CD4-positive, CD25-positive, alpha-beta regulatory T cell (primary cell): ENCODE measurements around the gene KIF6. TPM values are rescaled to one million over a fixed set of nuclear protein-coding genes. Genes with fewer than 3 reads are reported as not detected.

Experiments used
- ATAC-seq, 2 donors: fragments of 150-1000 bp; cut with Tn5 transposase; one replicate each; pipeline ENCODE4 v1.10.0; 2021; ENCODE audit warnings: low read depth in 2 of 2, moderate number of reproducible peaks in 2 of 2, moderate library complexity in 1 of 2
- DNase-seq, 3 donors: peaks; one replicate each; pipeline versions ENCODE4 v3.0.0 to v3.0.0-alpha.2; 2012 to 2022; ENCODE audit warnings: mixed read lengths in 1 of 3
- H3K27ac ChIP-seq: one replicate; pipeline ENCODE4 v1.7.0; 2013; ENCODE audit warnings: mild to moderate bottlenecking, low read length; ENCODE audit not compliant: insufficient read depth, poor library complexity, severe bottlenecking
- H3K27me3 ChIP-seq: one replicate; pipeline ENCODE4 v1.7.0; 2013; ENCODE audit warnings: low read length; ENCODE audit not compliant: control insufficient read depth, insufficient read depth
- H3K36me3 ChIP-seq: one replicate; pipeline ENCODE4 v1.7.0; 2013; ENCODE audit warnings: mild to moderate bottlenecking, low read length, moderate library complexity; ENCODE audit not compliant: control insufficient read depth, insufficient read depth
- H3K4me1 ChIP-seq: 2 replicates; pipeline ENCODE4 v1.7.0; 2013; ENCODE audit warnings: mild to moderate bottlenecking, low read length; ENCODE audit not compliant: insufficient read depth, control insufficient read depth, poor library complexity, severe bottlenecking
- H3K4me3 ChIP-seq: one replicate; pipeline ENCODE4 v1.7.0; 2013; ENCODE audit warnings: low read depth, mild to moderate bottlenecking, low read length, moderate library complexity
- H3K9me3 ChIP-seq, 2 experiments: 1 replicate in 1 of 2; 2 replicates in 1 of 2; pipeline ENCODE4 v1.7.0; 2013; ENCODE audit warnings: low read length in 2 of 2, mild to moderate bottlenecking in 1 of 2, moderate library complexity in 1 of 2; ENCODE audit not compliant: control insufficient read depth in 2 of 2
- H3K27ac Mint-ChIP-seq, 3 donors: one replicate each; pipeline ENCODE4 v1.8.0; 2020 to 2022; ENCODE audit warnings: mild to moderate bottlenecking in 3 of 3, mixed read lengths in 3 of 3, moderate library complexity in 2 of 3
- H3K27me3 Mint-ChIP-seq: one replicate; pipeline ENCODE4 v1.8.0; 2022; ENCODE audit warnings: mild to moderate bottlenecking, mixed read lengths
- H3K36me3 Mint-ChIP-seq: one replicate; pipeline ENCODE4 v1.8.0; 2020; ENCODE audit warnings: mixed read lengths
- H3K4me1 Mint-ChIP-seq, 4 donors: one replicate each; pipeline ENCODE4 v1.8.0; 2020 to 2022; ENCODE audit warnings: mixed read lengths in 4 of 4, mild to moderate bottlenecking in 1 of 4
- H3K4me3 Mint-ChIP-seq, 4 donors: one replicate each; pipeline ENCODE4 v1.8.0; 2020 to 2022; ENCODE audit warnings: mild to moderate bottlenecking in 4 of 4, mixed read lengths in 4 of 4, moderate library complexity in 3 of 4
- H3K9me3 Mint-ChIP-seq, 7 donors: one replicate each; pipeline ENCODE4 v1.8.0; 2020 to 2022; ENCODE audit warnings: mixed read lengths in 7 of 7, mild to moderate bottlenecking in 3 of 7, moderate library complexity in 2 of 7
- polyA plus RNA-seq, 4 donors: library from polyadenylated mRNA; unstranded; fragments of 300-500 nt; fragmentation: Illumina TruSeq; gene quantifications; one replicate each; pipeline ENCODE4 v1.2.3, GENCODE V29; 2021
- total RNA-seq: library from RNA; stranded (reverse); gene quantifications from one replicate; pipeline ENCODE4 v1.2.3, GENCODE V29; 2022

Gene KIF6
- total and polyA plus RNA-seq, 5 donors from 2014 or later = not detected

DNA sequence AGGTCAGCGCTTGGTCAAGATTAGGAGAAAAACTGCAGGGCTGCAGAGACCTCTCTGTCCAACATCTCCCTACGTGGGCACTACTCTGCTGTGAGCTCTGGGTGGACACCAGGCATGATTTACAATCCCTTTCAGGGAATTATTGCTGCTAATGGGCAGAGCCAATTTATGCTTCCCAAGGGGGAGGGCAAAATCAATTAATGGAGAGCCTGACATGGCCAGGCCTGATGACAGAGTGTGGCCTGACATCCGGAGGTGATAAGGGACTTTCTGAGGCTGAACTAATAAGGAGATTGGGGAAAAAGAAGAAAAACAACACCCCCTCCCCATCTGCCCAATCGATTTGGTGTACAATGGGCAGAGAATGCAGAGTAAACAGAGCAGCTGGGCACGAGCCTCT lies 397.7 kb downstream of the KIF6 start:
- Mint-ChIP-seq H3K9me3 (peaks cover 0 to 2% (median 0%) of the 10 kb centered on the region in 7 donors), H3K36me3 (no peaks in the 10 kb centered on the region), H3K27me3 (peaks cover 22% of the 10 kb centered on the region), H3K27ac (no peak overlapping the region), H3K4me3 (no peak overlapping the region), H3K4me1 (no peaks in the 10 kb centered on the region)
- no peaks in the 10 kb centered on the region for H3K4me1 ChIP-seq
- DNase-seq = no peak
- H3K27ac ChIP-seq = no peak overlapping the region
- no peak for ATAC-seq
- H3K27me3 ChIP-seq = no peaks in the 10 kb centered on the region
- no peak overlapping the region for H3K4me3 ChIP-seq
- H3K9me3 ChIP-seq = no peaks in the 10 kb centered on the region
- no peaks in the 10 kb centered on the region for H3K36me3 ChIP-seq

DNA sequence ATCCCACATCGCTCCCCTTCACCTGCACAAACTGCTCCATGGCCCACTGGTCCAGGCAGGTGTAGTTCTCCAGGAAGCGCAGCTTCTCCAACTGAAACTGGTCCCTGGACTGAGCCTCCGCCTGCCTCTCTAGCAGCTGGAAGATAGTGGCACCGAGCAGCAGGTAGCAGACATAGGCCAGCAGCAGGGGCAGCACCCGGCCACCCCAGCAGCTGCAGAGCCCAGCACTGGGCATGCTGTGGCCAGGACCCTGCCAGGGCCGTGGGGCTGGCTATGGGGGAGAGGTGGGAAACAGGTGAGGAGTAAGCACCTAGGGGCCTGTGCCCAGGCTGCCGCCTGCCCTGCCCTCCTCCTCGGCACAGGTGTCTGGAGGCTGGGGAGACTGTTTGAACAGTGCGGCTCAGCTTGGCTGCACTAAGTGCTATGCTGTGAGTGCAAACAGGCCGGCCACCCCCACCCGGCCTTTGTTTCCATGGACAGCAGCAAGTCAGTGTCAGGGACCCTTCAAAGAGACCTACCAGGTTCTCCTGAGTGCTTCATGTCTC lies 402.8 kb downstream of the KIF6 start, which contains the start of gene KCNK16:
TSS of gene KCNK16 (minus strand) at position 397 of the 545 bp plus-strand sequence. CDS start at position 235, 162 bp downstream.
- no peaks in the 10 kb centered on the region for H3K4me1 ChIP-seq
- Mint-ChIP-seq H3K36me3 (no peaks in the 10 kb centered on the region), H3K9me3 (peaks cover 0 to 2% (median 0%) of the 10 kb centered on the region in 7 donors), H3K4me3 (no peak within 1 kb of the TSS), H3K27ac (peak within 1 kb of the TSS in 1 of 3 donors; percentile 79), H3K27me3 (no peaks in the 10 kb centered on the region), H3K4me1 (no peaks in the 10 kb centered on the region)
- no peak for DNase-seq
- no peak within 1 kb of the TSS for H3K4me3 ChIP-seq
- no peak for ATAC-seq
- no peak within 1 kb of the TSS for H3K27ac ChIP-seq
- no peaks in the 10 kb centered on the region for H3K36me3 ChIP-seq
- H3K9me3 ChIP-seq = no peaks in the 10 kb centered on the region
- H3K27me3 ChIP-seq = no peaks in the 10 kb centered on the region

DNA sequence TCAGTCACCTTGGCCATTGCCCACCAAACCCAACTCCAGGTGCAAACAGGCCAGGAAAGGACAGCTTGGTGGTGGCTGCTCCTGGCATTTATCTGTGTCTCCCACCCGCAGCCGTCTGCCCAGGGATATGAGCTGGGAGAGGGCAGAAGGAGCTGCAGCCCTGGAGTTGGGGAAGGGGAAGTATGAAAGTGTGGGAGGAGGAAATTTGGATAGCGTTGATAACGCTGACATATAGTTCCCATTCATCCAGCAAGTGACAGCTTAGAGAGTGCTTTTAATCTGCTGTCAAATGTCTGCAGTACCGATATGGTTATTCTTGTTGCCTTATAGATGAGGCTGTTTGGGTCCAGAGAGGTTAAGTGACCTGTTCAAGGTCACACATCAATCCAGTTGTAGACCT lies 403.4 kb downstream of the KIF6 start:
- Histone ChIP-seq H3K4me3 (no peak overlapping the region), H3K36me3 (no peaks in the 10 kb centered on the region), H3K27me3 (peaks cover 2% of the 10 kb centered on the region), H3K9me3 (no peaks in the 10 kb centered on the region), H3K27ac (no peak overlapping the region), H3K4me1 (no peaks in the 10 kb centered on the region)
- ATAC-seq = no peak
- Mint-ChIP-seq H3K9me3 (peaks cover 0 to under 1% (median 0%) of the 10 kb centered on the region in 7 donors), H3K4me3 (no peak overlapping the region), H3K27ac (no peak overlapping the region), H3K27me3 (no peaks in the 10 kb centered on the region), H3K36me3 (no peaks in the 10 kb centered on the region), H3K4me1 (no peaks in the 10 kb centered on the region)
- no peak for DNase-seq

DNA sequence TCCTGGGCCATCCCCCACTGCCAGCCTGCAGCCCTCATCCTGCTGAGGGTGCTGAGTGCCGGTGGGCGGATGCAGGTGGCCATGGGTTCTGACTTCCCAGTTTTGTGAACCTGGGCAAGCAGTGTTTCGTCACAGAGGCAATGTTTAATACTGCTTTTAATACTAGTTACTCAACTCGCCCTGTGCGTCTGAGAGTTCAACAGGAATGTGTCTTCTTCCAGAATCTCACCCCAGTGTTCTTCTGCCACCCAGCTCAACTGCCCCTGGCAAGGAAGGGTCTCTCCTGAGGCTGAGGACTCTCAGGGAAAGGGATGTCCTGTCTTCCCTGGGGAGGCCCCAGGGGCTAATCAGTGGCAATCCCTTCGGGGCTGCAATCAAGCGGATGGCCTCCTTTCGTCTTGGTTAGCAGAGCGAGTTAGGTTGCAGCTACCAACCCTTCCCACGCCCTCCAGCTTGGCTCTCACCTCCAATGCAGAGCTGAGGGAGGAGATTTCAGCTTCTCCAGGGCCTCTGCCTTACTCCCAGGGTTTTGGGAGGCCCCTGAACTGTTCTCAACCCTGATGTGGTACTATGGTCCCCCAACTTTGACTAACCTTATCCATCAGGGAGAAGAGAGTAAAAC lies 404.7 kb downstream of the KIF6 start:
- H3K27ac Mint-ChIP-seq = no peak overlapping the region

DNA sequence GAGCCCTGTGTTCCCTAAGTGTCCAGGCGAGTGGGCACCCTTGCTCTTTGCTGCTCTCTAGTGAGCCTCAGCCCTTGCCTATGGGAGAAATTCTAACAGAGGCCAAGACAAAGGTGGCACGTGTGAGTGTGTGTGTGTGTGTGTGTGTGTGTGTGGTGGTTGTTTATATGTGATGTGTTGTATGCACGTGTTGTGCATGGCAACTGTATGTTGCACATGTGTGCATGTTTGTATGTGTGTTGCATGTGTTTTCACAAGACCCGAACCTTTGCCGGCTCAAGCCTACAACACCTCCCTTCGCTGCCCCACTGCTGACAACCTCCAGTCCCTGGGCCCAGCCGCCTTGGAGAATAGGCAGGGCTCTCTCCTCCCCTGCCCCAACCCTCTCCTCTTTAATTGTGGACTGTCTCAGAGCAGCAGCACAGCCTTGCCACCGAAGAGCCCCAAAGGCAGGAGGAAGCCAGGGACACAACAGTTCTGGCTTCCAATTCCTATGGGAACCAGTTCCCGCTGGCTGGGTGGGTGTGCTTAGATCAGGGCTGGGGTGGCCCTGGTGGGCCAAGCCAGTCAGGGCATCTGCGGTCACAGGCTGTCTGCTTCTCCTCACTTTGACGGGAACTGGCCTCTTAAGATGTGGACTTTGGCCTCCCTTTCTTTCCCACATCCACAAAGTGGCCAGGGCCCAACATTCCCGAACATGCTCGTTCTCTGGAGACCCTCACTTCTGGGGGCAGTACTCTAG lies 405.4 kb downstream of the KIF6 start:
- H3K4me1 Mint-ChIP-seq = no peaks in the 10 kb centered on the region
- peaks cover 6% of the 10 kb centered on the region for H3K27me3 ChIP-seq
- H3K27me3 Mint-ChIP-seq = peaks cover 7% of the 10 kb centered on the region
- no peak overlapping the region for H3K27ac ChIP-seq
- H3K36me3 ChIP-seq = no peaks in the 10 kb centered on the region
- H3K4me1 ChIP-seq = no peaks in the 10 kb centered on the region
- no peak overlapping the region for H3K4me3 Mint-ChIP-seq
- no peaks in the 10 kb centered on the region for H3K36me3 Mint-ChIP-seq
- no peak overlapping the region for H3K4me3 ChIP-seq
- DNase-seq (no peak), ATAC-seq (no peak)
- no peaks in the 10 kb centered on the region for H3K9me3 ChIP-seq
- no peaks in the 10 kb centered on the region for H3K9me3 Mint-ChIP-seq
- H3K27ac Mint-ChIP-seq = no peak overlapping the region

More for the DNA sequence above, 404.7 kb downstream of the KIF6 start:
- DNase-seq = no peak
- H3K4me1 ChIP-seq = no peaks in the 10 kb centered on the region
- peaks cover 5% of the 10 kb centered on the region for H3K27me3 ChIP-seq
- Mint-ChIP-seq H3K9me3 (no peaks in the 10 kb centered on the region), H3K36me3 (no peaks in the 10 kb centered on the region), H3K27me3 (peaks cover under 1% of the 10 kb centered on the region), H3K4me1 (no peaks in the 10 kb centered on the region), H3K4me3 (no peak overlapping the region)
- H3K27ac ChIP-seq = no peak overlapping the region
- no peak for ATAC-seq
- H3K9me3 ChIP-seq = no peaks in the 10 kb centered on the region
- no peak overlapping the region for H3K4me3 ChIP-seq
- H3K36me3 ChIP-seq = no peaks in the 10 kb centered on the region

DNA sequence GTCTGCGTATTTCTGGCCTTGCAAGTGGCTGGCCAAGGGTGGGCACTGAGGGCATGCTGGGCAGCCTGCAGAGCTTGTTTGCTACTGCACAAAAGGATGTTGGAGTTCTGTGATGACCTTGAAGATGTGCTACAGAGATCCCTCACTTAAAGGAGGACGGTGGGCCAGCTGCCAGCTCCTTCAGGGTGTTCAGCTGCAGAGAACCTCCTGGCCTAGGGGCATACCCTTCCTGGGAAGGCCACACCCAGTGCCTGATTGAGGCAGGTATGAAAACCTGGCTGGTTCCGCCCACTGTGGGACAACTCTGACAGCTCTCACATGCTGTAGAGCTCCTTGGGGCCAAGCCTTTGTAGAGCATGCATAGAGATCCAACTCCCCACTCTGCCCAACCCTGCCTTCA lies 408.0 kb downstream of the KIF6 start:
- H3K9me3 Mint-ChIP-seq = no peaks in the 10 kb centered on the region
- DNase-seq (no peak), ATAC-seq (no peak)
- H3K27me3 ChIP-seq = peaks cover 10% of the 10 kb centered on the region
- no peaks in the 10 kb centered on the region for H3K9me3 ChIP-seq
- H3K27me3 Mint-ChIP-seq = peaks cover 17% of the 10 kb centered on the region
- H3K4me1 Mint-ChIP-seq = no peaks in the 10 kb centered on the region
- H3K27ac ChIP-seq = no peak overlapping the region
- H3K36me3 Mint-ChIP-seq = no peaks in the 10 kb centered on the region
- no peak overlapping the region for H3K4me3 ChIP-seq
- H3K4me3 Mint-ChIP-seq = no peak overlapping the region
- no peak overlapping the region for H3K27ac Mint-ChIP-seq
- no peaks in the 10 kb centered on the region for H3K4me1 ChIP-seq
- H3K36me3 ChIP-seq = no peaks in the 10 kb centered on the region

DNA sequence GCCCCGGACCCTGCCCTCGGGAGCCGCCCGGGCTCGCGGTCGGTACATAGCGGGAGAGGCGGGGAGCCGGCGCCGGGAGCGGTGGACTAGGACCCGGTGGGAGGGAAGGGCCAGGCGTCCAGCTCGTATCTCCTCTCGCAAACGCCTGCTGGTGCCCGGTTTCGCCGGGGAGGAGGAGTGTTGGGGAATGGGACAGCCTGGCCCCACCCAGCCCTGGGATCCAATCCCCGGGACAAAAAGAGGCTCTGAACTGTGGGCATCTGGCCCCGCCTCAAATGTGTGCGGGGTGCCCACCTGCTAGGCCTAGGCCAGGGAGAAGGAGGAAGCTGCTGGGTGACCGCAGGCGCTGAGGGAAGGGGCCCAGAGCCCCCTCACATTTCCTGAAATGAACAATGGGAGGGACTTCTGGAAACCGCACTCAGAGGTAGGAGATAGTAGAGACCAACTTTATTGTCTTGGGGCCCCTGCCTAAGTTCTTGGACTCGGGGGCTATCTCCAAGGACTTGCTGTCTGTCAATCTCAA lies 410.9 kb downstream of the KIF6 start, which contains the start of gene KCNK17:
TSS of gene KCNK17 (minus strand) at position 147 of the 523 bp plus-strand sequence. CDS start at position 48, 99 bp downstream.
- ATAC-seq = no peak
- peaks cover 34% of the 10 kb centered on the region for H3K27me3 Mint-ChIP-seq
- no peak within 1 kb of the TSS for H3K4me3 ChIP-seq

More for the DNA sequence above, 410.9 kb downstream of the KIF6 start, which contains the start of gene KCNK17:
- H3K36me3 Mint-ChIP-seq = no peaks in the 10 kb centered on the region
- H3K4me3 Mint-ChIP-seq = no peak within 1 kb of the TSS
- H3K4me1 Mint-ChIP-seq = no peaks in the 10 kb centered on the region
- peaks cover 18% of the 10 kb centered on the region for H3K27me3 ChIP-seq
- no peak for DNase-seq
- H3K4me1 ChIP-seq = no peaks in the 10 kb centered on the region
- no peaks in the 10 kb centered on the region for H3K36me3 ChIP-seq
- no peak within 1 kb of the TSS for H3K27ac Mint-ChIP-seq
- H3K9me3 ChIP-seq = no peaks in the 10 kb centered on the region
- H3K9me3 Mint-ChIP-seq = peaks cover 0 to 2% (median 0%) of the 10 kb centered on the region in 7 donors
- H3K27ac ChIP-seq = no peak within 1 kb of the TSS
